ENCODE measurements around the gene MAP7D2. TPM values are rescaled to one million over a fixed set of nuclear protein-coding genes. Genes with fewer than 3 reads are reported as not detected.

The MAP7D2 gene
- total and polyA plus RNA-seq, 9 of the 15 experiments (the other 6 are each of a cell fraction or from before 2014, with no cell fraction given) = 0.01 to 0.04 (median 0.03) TPM; not detected in 4

DNA sequence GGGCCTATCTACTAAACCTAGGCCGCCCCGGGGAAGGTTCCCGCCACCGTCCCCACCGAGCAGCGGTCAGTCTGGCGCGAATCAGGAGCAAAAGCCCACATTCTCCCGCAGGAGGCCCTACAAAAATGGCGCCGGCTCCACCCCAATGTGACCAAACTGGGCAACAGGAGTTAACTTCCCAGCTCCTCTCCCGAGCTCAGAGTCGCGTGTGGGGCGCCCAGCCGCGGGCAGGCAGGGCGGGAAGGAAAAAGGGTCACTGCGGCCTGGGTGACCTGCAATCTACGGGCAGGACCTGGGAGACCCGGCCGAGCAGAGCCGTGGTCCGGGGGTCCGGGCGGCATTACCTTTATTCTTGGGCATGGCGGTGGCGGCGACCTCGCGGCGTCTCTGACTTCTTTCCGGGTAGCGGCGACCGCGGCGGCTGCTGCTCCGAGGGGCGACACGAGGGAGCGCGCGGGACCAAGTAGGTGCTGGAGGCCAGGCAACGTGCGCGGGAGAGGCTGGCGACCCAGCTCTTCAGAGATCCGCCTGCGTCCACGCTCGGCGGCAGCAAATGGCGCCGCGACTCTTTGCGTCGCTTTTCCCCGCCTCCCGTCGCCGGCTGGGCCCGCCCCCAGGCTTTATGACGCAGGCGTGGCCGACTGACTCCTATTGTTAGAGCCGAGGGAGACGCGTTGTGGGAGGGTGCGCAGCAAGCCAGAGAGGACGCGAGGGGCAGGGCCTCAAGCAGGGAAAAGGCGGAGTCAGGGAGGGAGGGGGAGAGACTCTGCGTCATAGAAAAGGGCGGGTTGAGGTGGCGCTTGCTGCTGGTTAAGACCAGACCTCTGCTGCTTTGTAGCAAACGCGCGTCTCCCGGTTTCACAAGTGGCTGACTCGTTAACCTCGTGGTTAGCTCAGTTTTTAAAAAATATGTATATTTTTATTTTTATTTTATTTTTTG, 24.8 kb upstream of the MAP7D2 start, which contains the start of gene EIF1AX (continued):
- TF ChIP-seq, protein P1, sequence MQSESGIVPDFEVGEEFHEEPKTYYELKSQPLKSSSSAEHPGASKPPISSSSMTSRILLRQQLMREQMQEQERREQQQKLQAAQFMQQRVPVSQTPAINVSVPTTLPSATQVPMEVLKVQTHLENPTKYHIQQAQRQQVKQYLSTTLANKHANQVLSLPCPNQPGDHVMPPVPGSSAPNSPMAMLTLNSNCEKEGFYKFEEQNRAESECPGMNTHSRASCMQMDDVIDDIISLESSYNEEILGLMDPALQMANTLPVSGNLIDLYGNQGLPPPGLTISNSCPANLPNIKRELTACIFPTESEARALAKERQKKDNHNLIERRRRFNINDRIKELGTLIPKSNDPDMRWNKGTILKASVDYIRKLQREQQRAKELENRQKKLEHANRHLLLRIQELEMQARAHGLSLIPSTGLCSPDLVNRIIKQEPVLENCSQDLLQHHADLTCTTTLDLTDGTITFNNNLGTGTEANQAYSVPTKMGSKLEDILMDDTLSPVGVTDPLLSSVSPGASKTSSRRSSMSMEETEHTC (IDR thresholded peaks at IDR 0.05) = no peak
- no peak for TF ChIP-seq KLF6 (CRISPR knock-in tag; IDR thresholded peaks at IDR 0.05; ENCODE audit: borderline replicate concordance)
- TF ChIP-seq ZNF785 (CRISPR knock-in tag; IDR thresholded peaks at IDR 0.05) = no peak
- no peak for TF ChIP-seq ZNF766 (CRISPR knock-in tag; conservative IDR thresholded peaks at IDR 0.05)
- TF ChIP-seq, protein P2, sequence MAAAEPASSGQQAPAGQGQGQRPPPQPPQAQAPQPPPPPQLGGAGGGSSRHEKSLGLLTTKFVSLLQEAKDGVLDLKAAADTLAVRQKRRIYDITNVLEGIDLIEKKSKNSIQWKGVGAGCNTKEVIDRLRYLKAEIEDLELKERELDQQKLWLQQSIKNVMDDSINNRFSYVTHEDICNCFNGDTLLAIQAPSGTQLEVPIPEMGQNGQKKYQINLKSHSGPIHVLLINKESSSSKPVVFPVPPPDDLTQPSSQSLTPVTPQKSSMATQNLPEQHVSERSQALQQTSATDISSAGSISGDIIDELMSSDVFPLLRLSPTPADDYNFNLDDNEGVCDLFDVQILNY (CRISPR knock-in tag; IDR thresholded peaks at IDR 0.05) = no peak
- no peak for TF ChIP-seq POLR3G (IDR thresholded peaks at IDR 0.05; ENCODE audit: extremely low read depth, insufficient read length, insufficient replicate concordance)
- TF ChIP-seq NFYB (IDR thresholded peaks at IDR 0.05; ENCODE audit: extremely low read depth, insufficient read length) = no peak
- peak; percentile 69 for TF ChIP-seq TBP (optimal IDR thresholded peaks at IDR 0.05; ENCODE audit: low read depth, low read length)
- TF ChIP-seq, protein P3, sequence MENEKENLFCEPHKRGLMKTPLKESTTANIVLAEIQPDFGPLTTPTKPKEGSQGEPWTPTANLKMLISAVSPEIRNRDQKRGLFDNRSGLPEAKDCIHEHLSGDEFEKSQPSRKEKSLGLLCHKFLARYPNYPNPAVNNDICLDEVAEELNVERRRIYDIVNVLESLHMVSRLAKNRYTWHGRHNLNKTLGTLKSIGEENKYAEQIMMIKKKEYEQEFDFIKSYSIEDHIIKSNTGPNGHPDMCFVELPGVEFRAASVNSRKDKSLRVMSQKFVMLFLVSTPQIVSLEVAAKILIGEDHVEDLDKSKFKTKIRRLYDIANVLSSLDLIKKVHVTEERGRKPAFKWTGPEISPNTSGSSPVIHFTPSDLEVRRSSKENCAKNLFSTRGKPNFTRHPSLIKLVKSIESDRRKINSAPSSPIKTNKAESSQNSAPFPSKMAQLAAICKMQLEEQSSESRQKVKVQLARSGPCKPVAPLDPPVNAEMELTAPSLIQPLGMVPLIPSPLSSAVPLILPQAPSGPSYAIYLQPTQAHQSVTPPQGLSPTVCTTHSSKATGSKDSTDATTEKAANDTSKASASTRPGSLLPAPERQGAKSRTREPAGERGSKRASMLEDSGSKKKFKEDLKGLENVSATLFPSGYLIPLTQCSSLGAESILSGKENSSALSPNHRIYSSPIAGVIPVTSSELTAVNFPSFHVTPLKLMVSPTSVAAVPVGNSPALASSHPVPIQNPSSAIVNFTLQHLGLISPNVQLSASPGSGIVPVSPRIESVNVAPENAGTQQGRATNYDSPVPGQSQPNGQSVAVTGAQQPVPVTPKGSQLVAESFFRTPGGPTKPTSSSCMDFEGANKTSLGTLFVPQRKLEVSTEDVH (IDR thresholded peaks at IDR 0.05; ENCODE audit: low read depth, partially characterized antibody) = no peak
- TF ChIP-seq, protein P4, sequence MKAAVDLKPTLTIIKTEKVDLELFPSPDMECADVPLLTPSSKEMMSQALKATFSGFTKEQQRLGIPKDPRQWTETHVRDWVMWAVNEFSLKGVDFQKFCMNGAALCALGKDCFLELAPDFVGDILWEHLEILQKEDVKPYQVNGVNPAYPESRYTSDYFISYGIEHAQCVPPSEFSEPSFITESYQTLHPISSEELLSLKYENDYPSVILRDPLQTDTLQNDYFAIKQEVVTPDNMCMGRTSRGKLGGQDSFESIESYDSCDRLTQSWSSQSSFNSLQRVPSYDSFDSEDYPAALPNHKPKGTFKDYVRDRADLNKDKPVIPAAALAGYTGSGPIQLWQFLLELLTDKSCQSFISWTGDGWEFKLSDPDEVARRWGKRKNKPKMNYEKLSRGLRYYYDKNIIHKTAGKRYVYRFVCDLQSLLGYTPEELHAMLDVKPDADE (conservative IDR thresholded peaks at IDR 0.05; ENCODE audit: control insufficient read depth, low read depth, low read length) = no peak
- TF ChIP-seq, protein P5, sequence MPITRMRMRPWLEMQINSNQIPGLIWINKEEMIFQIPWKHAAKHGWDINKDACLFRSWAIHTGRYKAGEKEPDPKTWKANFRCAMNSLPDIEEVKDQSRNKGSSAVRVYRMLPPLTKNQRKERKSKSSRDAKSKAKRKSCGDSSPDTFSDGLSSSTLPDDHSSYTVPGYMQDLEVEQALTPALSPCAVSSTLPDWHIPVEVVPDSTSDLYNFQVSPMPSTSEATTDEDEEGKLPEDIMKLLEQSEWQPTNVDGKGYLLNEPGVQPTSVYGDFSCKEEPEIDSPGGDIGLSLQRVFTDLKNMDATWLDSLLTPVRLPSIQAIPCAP (CRISPR knock-in tag; IDR thresholded peaks at IDR 0.05; ENCODE audit: borderline replicate concordance) = no peak
- TF ChIP-seq ZNF431 (CRISPR knock-in tag; IDR thresholded peaks at IDR 0.05) = no peak
- TF ChIP-seq RBBP5 (IDR thresholded peaks at IDR 0.05; ENCODE audit: borderline replicate concordance, insufficient read depth, low read length, poor library complexity, severe bottlenecking) = peak; percentile 80
- TF ChIP-seq, protein P6, sequence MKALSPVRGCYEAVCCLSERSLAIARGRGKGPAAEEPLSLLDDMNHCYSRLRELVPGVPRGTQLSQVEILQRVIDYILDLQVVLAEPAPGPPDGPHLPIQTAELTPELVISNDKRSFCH (CRISPR knock-in tag; IDR thresholded peaks at IDR 0.05) = no peak
- TF ChIP-seq, protein P6 (tag; IDR thresholded peaks at IDR 0.05) = no peak
- 0 out of 4 replicates have a peak, but pooled peaks of 1 of the 2 experiments have one; percentile 28 for TF ChIP-seq KDM1A (IDR thresholded peaks at IDR 0.05)
- no peak for TF ChIP-seq RFX5 (IDR thresholded peaks at IDR 0.05; ENCODE audit: low read depth, low read length)
- no peak for TF ChIP-seq RB1 (IDR thresholded peaks at IDR 0.05; ENCODE audit: low read depth)
- no peak for TF ChIP-seq POU5F1 (IDR thresholded peaks at IDR 0.05; ENCODE audit: borderline replicate concordance, low read depth, low read length, partially characterized antibody)
